ENCODE results near the gene TAS1R2. TPM values are rescaled to one million over a fixed set of nuclear protein-coding genes. Genes with fewer than 3 reads are reported as not detected.

Gene TAS1R2
- total RNA-seq, 1 donor from 2014 or later: not detected

DNA sequence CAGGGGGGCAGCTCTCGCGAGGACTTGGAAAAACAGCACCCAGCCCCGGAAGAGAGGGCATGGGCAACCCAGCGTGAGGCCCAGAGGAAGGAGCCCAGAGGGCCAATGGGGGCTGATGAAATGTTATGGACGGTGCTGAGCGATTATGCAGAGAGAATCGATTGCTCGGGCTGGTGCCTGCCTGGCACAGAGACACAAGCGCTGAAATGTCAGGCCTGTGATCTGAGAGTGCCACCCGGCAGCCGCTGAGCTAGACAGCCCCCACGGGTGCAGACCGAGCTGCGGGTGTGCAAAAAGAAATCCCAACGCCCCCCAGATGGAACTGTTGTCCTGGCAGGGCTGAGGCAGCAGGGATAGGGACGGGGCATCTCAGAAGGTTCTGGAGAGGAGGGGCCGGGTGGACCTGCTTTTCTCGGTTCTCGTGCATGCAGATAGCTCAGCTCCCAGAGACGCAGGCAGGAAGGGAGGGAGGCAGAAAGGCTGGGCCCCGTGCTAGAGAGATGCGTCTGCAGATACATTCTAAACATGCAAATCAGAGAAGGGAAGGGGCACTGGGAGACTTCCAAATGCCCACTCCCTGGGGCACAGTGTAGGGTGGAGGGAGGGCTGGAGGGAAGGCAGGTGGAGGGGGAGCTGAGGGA is 41.5 kb downstream of the TAS1R2 start:
- Histone ChIP-seq H3K9ac (ENCODE audit: low read depth in 1 of 3, low read length in 3 of 3) (no peak overlapping the region), H3K4me3 (ENCODE audit: low read length in 3 of 3) (no peak overlapping the region), H3K4me1 (ENCODE audit: control insufficient read depth in 3 of 3, insufficient read depth in 3 of 3, low read length in 3 of 3) (peaks cover 4 to 8% (median 4%) of the 10 kb centered on the region in 3 donors), H3K9me3 (ENCODE audit: control insufficient read depth in 3 of 3, low read length in 3 of 3) (no peaks in the 10 kb centered on the region), H3K36me3 (ENCODE audit: control insufficient read depth in 3 of 3, insufficient read depth in 3 of 3, low read length in 3 of 3) (no peaks in the 10 kb centered on the region), H3K27me3 (ENCODE audit: control insufficient read depth in 3 of 3, insufficient read depth in 3 of 3, low read length in 3 of 3) (peaks cover 51 to 62% (median 54%) of the 10 kb centered on the region in 3 donors), H3K27ac (ENCODE audit: low read depth, low read length) (no peak overlapping the region)

- Histone ChIP-seq H3K27me3 (ENCODE audit: control insufficient read depth in 3 of 3, insufficient read depth in 3 of 3, low read length in 3 of 3) (peaks cover 51 to 62% (median 54%) of the 10 kb centered on the region in 3 donors), H3K9ac (ENCODE audit: low read depth in 1 of 3, low read length in 3 of 3) (no peak overlapping the region), H3K4me1 (ENCODE audit: control insufficient read depth in 3 of 3, insufficient read depth in 3 of 3, low read length in 3 of 3) (peaks cover 4 to 8% (median 4%) of the 10 kb centered on the region in 3 donors), H3K36me3 (ENCODE audit: control insufficient read depth in 3 of 3, insufficient read depth in 3 of 3, low read length in 3 of 3) (no peaks in the 10 kb centered on the region), H3K9me3 (ENCODE audit: control insufficient read depth in 3 of 3, low read length in 3 of 3) (no peaks in the 10 kb centered on the region), H3K4me3 (ENCODE audit: low read length in 3 of 3) (no peak overlapping the region), H3K27ac (ENCODE audit: low read depth, low read length) (no peak overlapping the region)
Observed at GRCh38 chr1:18817316-18817715, 42.1 kb downstream of the TAS1R2 start.

DNA sequence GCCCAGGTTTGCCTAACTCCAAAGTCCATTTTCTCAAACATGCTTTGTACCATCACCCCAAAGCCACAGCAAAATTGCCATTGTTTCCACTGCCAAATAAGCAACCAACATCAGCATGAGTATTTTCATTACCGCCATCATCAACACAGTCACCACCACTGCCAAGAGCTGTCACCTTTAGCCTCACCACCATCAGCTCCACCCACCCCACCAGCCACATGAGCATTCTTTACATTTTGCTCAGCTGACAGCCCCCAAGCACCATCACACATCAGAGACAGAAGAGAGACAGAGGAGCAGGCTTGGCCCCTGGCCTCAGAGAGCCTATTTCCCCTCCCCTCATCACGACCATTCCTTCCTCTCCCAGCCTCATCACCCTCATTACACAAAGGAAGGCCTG is 42.7 kb downstream of the TAS1R2 start:
- Histone ChIP-seq H3K9me3 (ENCODE audit: control insufficient read depth in 3 of 3, low read length in 3 of 3) (no peaks in the 10 kb centered on the region), H3K4me1 (ENCODE audit: control insufficient read depth in 3 of 3, insufficient read depth in 3 of 3, low read length in 3 of 3) (peaks cover 4 to 8% (median 4%) of the 10 kb centered on the region in 3 donors), H3K27me3 (ENCODE audit: control insufficient read depth in 3 of 3, insufficient read depth in 3 of 3, low read length in 3 of 3) (peaks cover 51 to 66% (median 54%) of the 10 kb centered on the region in 3 donors), H3K36me3 (ENCODE audit: control insufficient read depth in 3 of 3, insufficient read depth in 3 of 3, low read length in 3 of 3) (no peaks in the 10 kb centered on the region), H3K27ac (ENCODE audit: low read depth, low read length) (no peak overlapping the region), H3K9ac (ENCODE audit: low read depth in 1 of 3, low read length in 3 of 3) (no peak overlapping the region), H3K4me3 (ENCODE audit: low read length in 3 of 3) (no peak overlapping the region)

- no peaks in the 10 kb centered on the region for H3K9me3 ChIP-seq (ENCODE audit: control insufficient read depth in 3 of 3, low read length in 3 of 3)
- H3K36me3 ChIP-seq (ENCODE audit: control insufficient read depth in 3 of 3, insufficient read depth in 3 of 3, low read length in 3 of 3): no peaks in the 10 kb centered on the region
- no peak overlapping the region for H3K4me3 ChIP-seq (ENCODE audit: low read length in 3 of 3)
- peaks cover 44 to 68% (median 49%) of the 10 kb centered on the region in 3 donors for H3K27me3 ChIP-seq (ENCODE audit: control insufficient read depth in 3 of 3, insufficient read depth in 3 of 3, low read length in 3 of 3)
- H3K27ac ChIP-seq (ENCODE audit: low read depth, low read length): no peak overlapping the region
- peaks cover 0 to under 1% (median 0%) of the 10 kb centered on the region in 3 donors for H3K4me1 ChIP-seq (ENCODE audit: control insufficient read depth in 3 of 3, insufficient read depth in 3 of 3, low read length in 3 of 3)
- no peak overlapping the region for H3K9ac ChIP-seq (ENCODE audit: low read depth in 1 of 3, low read length in 3 of 3)
Observed at GRCh38 chr1:18814874-18815531, 44.5 kb downstream of the TAS1R2 start.

DNA sequence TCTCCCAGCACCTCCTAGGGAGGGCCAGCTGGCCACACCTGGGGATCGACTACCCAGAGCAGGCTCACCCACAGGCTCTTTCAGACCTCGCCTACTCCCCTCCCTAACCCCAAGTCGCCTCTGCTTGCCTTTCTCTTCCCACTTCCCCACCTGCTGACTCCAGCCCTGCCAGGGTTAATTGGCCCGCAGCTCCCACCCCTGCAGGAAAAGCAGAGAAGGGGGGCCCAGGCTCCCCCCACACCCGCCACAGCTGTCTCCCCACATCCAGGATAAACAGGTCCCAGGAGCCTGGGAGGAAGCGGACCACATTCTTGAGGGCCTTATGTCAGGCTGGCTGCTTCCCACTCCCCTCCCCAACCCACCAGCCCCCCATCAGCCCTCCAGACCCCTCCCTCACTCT is 45.0 kb downstream of the TAS1R2 start:
- H3K27me3 ChIP-seq (ENCODE audit: control insufficient read depth in 3 of 3, insufficient read depth in 3 of 3, low read length in 3 of 3): peaks cover 38 to 62% (median 44%) of the 10 kb centered on the region in 3 donors
- no peak overlapping the region for H3K9ac ChIP-seq (ENCODE audit: low read depth in 1 of 3, low read length in 3 of 3)
- H3K4me3 ChIP-seq (ENCODE audit: low read length in 3 of 3): no peak overlapping the region
- H3K4me1 ChIP-seq (ENCODE audit: control insufficient read depth in 3 of 3, insufficient read depth in 3 of 3, low read length in 3 of 3): no peaks in the 10 kb centered on the region
- H3K27ac ChIP-seq (ENCODE audit: low read depth, low read length): no peak overlapping the region
- no peaks in the 10 kb centered on the region for H3K9me3 ChIP-seq (ENCODE audit: control insufficient read depth in 3 of 3, low read length in 3 of 3)
- no peaks in the 10 kb centered on the region for H3K36me3 ChIP-seq (ENCODE audit: control insufficient read depth in 3 of 3, insufficient read depth in 3 of 3, low read length in 3 of 3)

- no peaks in the 10 kb centered on the region for H3K36me3 ChIP-seq (ENCODE audit: control insufficient read depth in 3 of 3, insufficient read depth in 3 of 3, low read length in 3 of 3)
- no peak overlapping the region for H3K9ac ChIP-seq (ENCODE audit: low read depth in 1 of 3, low read length in 3 of 3)
- H3K4me1 ChIP-seq (ENCODE audit: control insufficient read depth in 3 of 3, insufficient read depth in 3 of 3, low read length in 3 of 3): no peaks in the 10 kb centered on the region
- H3K27ac ChIP-seq (ENCODE audit: low read depth, low read length): no peak overlapping the region
- no peak overlapping the region for H3K4me3 ChIP-seq (ENCODE audit: low read length in 3 of 3)
- no peaks in the 10 kb centered on the region for H3K9me3 ChIP-seq (ENCODE audit: control insufficient read depth in 3 of 3, low read length in 3 of 3)
- peaks cover 20 to 47% (median 33%) of the 10 kb centered on the region in 3 donors for H3K27me3 ChIP-seq (ENCODE audit: control insufficient read depth in 3 of 3, insufficient read depth in 3 of 3, low read length in 3 of 3)
Observed at GRCh38 chr1:18812453-18812939, 47.0 kb downstream of the TAS1R2 start.

DNA sequence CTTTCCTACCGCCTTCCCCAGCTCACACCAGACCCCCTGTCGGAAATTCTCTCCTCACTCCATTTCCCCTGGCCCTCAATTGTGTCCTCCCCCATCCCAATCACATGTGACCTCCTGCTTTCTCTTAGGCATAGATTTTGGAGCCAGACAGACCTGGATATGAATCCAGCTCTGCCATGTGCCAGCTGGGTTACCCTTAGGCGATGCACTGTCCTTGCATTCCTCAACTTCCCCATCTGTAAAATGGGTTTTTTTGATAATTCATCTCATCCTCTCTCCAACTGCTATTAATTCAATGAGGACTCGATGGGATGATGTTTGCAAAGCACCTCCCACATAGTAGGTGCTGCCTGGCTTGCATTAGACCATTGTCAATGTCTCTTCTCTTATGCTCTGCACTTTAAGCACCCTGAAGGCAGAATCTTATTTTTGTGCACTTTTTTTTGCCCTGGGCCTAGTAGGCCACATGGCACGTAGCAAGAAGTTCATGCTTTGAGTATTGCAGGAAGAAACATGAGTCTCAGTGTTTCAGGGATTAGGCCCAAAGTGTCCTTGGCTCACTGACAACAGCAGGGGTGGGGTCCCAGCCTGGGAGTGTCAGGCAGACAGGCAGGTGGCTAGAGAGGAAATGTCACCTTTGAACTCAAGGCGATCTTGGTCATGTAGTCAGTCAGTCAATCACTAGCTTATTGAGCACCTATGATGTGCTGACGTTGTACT is 47.6 kb downstream of the TAS1R2 start:
- H3K9me3 ChIP-seq (ENCODE audit: control insufficient read depth in 3 of 3, low read length in 3 of 3): no peaks in the 10 kb centered on the region
- H3K9ac ChIP-seq (ENCODE audit: low read depth in 1 of 3, low read length in 3 of 3): no peak overlapping the region
- no peaks in the 10 kb centered on the region for H3K36me3 ChIP-seq (ENCODE audit: control insufficient read depth in 3 of 3, insufficient read depth in 3 of 3, low read length in 3 of 3)
- H3K27me3 ChIP-seq (ENCODE audit: control insufficient read depth in 3 of 3, insufficient read depth in 3 of 3, low read length in 3 of 3): peaks cover 15 to 42% (median 27%) of the 10 kb centered on the region in 3 donors
- H3K4me3 ChIP-seq (ENCODE audit: low read length in 3 of 3): no peak overlapping the region
- no peaks in the 10 kb centered on the region for H3K4me1 ChIP-seq (ENCODE audit: control insufficient read depth in 3 of 3, insufficient read depth in 3 of 3, low read length in 3 of 3)
- H3K27ac ChIP-seq (ENCODE audit: low read depth, low read length): no peak overlapping the region

DNA sequence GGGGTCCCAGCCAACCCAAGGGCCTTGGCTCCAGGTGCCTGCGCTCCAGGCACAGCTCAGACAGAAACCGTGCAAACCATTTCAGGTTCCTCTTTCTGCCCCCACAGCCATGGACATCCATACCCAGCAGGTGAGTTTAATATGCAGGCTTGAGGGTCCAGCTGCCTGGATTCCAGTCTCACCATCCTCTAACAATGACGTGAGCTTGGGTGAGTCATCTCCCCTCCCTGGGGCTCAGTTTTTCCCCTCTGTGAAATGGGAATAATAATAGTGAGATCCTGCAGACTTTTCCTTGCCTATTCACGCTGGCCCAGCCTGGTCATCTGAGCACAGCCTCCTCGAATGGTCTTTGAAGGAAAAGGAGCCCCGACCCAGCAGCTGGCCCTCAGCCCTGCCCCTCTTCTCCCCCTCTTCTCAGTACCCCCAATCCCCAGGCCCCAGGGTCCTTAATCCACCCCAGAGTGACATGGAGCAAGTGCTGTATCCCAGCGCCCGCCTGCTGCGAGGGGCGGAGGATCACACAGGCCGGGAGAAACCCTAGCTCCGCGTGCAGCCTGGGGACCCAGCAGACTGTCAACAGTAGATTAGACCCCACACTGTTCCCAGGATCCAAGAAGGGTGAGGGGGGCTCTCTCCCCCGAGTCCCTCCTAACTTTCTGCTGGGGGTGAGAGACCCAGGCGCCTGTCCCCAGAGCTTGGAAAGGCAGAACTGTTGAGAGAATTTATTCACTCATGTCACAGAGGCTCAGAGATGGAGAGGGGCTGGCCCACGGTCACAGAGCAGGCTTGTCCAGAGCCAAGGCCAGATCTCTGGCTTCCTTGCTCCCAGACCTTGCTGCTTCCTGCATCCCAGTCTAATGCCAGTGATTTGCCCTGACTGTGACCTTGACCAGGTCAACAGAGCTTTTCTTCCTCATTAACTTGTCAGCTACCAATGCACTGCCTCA is 49.2 kb downstream of the TAS1R2 start:
- Histone ChIP-seq H3K36me3 (ENCODE audit: control insufficient read depth in 3 of 3, insufficient read depth in 3 of 3, low read length in 3 of 3) (no peaks in the 10 kb centered on the region), H3K4me3 (ENCODE audit: low read length in 3 of 3) (no peak overlapping the region), H3K9me3 (ENCODE audit: control insufficient read depth in 3 of 3, low read length in 3 of 3) (no peaks in the 10 kb centered on the region), H3K27me3 (ENCODE audit: control insufficient read depth in 3 of 3, insufficient read depth in 3 of 3, low read length in 3 of 3) (peaks cover 4 to 30% (median 24%) of the 10 kb centered on the region in 3 donors), H3K4me1 (ENCODE audit: control insufficient read depth in 3 of 3, insufficient read depth in 3 of 3, low read length in 3 of 3) (peaks cover 5 to 14% (median 7%) of the 10 kb centered on the region in 3 donors), H3K9ac (ENCODE audit: low read depth in 1 of 3, low read length in 3 of 3) (no peak overlapping the region), H3K27ac (ENCODE audit: low read depth, low read length) (no peak overlapping the region)

GRCh38 chr1:18808550-18808949 is 50.9 kb downstream of the TAS1R2 start:
- Histone ChIP-seq H3K36me3 (ENCODE audit: control insufficient read depth in 3 of 3, insufficient read depth in 3 of 3, low read length in 3 of 3) (no peaks in the 10 kb centered on the region), H3K9me3 (ENCODE audit: control insufficient read depth in 3 of 3, low read length in 3 of 3) (no peaks in the 10 kb centered on the region), H3K27me3 (ENCODE audit: control insufficient read depth in 3 of 3, insufficient read depth in 3 of 3, low read length in 3 of 3) (peaks cover 0 to 33% (median 10%) of the 10 kb centered on the region in 3 donors), H3K4me3 (ENCODE audit: low read length in 3 of 3) (no peak overlapping the region), H3K9ac (ENCODE audit: low read depth in 1 of 3, low read length in 3 of 3) (no peak overlapping the region), H3K27ac (ENCODE audit: low read depth, low read length) (no peak overlapping the region), H3K4me1 (ENCODE audit: control insufficient read depth in 3 of 3, insufficient read depth in 3 of 3, low read length in 3 of 3) (peaks cover 7 to 17% (median 8%) of the 10 kb centered on the region in 3 donors)

All from skeletal muscle tissue (tissue), 4 donors.